Peyer's patch (tissue), 4 donors: Measurements from ENCODE around the gene FAM107B.

ENCODE experiments used
- CTCF ChIP-seq, 6 experiments: fragments of 450-650 bp in 4 of 6; fragments of 200-600 bp in 2 of 6; sonication (generic) in 1 of 6; IDR thresholded peaks; one replicate each; pipeline ENCODE4 v1.5.1; 2017 to 2019; ENCODE audit warnings: antibody characterized with exemption in 6 of 6, mild to moderate bottlenecking in 3 of 6, moderate library complexity in 1 of 6
- POLR2A ChIP-seq, 2 donors: fragments of 450-650 bp; IDR thresholded peaks; one replicate each; pipeline ENCODE4 v1.5.1; 2017; ENCODE audit warnings: antibody characterized with exemption in 2 of 2, mild to moderate bottlenecking in 2 of 2, moderate library complexity in 2 of 2

GRCh38 chr10:14684354-14684753 is 90.3 kb downstream of the FAM107B start:
- no peak for TF ChIP-seq CTCF (IDR thresholded peaks at IDR 0.05)
- no peak for TF ChIP-seq POLR2A (IDR thresholded peaks at IDR 0.05)
